GM10266 (cell line): ENCODE measurements around the gene HMSD.
A peak's percentile ranks its signal among the peaks of the same experiment; 100 is the strongest.

ENCODE experiments used
- DNase-seq: peaks from one replicate; pipeline ENCODE4 v3.0.0; 2012; ENCODE audit errors: extremely low spot score
- TF ChIP-seq, protein P1 (sequence below): IDR thresholded peaks from 2 replicates; pipeline ENCODE4 v1.5.1; 2012; ENCODE audit warnings: mild to moderate bottlenecking, low read depth; ENCODE audit not compliant: control insufficient read depth, insufficient read depth; ENCODE audit errors: missing control alignments

Gene HMSD

DNA sequence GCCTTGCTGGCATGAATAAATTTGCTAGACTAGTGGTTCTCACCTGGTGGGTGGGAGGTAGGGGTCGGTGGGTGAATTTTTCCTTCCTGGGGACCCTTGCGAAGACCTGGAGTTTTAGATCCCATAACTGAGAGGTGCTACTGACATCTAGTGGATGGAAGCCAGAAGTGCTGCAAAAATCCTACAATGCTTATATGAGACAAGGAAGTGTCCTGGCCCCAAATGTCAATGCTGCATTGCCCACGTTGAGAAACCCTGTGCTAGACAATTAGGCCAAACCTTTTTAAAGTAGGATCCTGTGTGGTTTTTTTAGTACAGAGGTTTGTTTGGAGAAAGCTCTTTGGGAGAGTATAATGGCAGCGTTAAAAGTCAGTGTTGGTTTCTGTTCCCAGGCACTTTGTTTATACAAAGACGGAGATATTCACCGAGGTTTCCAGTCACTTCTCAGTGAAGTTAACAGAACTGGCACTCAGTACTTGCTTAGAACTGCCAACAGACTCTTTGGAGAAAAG, 30.4 kb downstream of the HMSD start:
- peak; percentile 62 for DNase-seq
- TF ChIP-seq, protein P1, sequence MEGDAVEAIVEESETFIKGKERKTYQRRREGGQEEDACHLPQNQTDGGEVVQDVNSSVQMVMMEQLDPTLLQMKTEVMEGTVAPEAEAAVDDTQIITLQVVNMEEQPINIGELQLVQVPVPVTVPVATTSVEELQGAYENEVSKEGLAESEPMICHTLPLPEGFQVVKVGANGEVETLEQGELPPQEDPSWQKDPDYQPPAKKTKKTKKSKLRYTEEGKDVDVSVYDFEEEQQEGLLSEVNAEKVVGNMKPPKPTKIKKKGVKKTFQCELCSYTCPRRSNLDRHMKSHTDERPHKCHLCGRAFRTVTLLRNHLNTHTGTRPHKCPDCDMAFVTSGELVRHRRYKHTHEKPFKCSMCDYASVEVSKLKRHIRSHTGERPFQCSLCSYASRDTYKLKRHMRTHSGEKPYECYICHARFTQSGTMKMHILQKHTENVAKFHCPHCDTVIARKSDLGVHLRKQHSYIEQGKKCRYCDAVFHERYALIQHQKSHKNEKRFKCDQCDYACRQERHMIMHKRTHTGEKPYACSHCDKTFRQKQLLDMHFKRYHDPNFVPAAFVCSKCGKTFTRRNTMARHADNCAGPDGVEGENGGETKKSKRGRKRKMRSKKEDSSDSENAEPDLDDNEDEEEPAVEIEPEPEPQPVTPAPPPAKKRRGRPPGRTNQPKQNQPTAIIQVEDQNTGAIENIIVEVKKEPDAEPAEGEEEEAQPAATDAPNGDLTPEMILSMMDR, result peak; percentile 88

DNA sequence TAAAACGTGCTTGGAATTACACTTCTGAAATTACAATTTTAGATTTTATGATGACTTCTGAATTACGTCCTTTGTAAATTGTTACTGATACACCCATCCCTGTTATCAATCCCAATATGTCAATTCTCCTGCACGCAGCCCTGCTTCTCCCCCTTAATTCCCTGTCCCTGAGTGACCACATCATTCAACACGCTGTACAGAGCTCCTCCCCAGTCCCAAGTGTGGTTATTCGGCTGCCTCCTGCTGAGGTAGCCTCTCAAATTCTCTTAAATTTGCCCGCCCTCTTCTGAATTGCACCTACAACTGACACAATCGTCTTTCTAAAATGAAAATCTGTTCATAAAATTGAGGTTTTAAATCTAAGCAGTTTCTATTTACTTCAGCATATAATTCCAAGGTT, 30.9 kb downstream of the HMSD start:
- DNase-seq, result no peak
- TF ChIP-seq, protein P1, result no peak

DNA sequence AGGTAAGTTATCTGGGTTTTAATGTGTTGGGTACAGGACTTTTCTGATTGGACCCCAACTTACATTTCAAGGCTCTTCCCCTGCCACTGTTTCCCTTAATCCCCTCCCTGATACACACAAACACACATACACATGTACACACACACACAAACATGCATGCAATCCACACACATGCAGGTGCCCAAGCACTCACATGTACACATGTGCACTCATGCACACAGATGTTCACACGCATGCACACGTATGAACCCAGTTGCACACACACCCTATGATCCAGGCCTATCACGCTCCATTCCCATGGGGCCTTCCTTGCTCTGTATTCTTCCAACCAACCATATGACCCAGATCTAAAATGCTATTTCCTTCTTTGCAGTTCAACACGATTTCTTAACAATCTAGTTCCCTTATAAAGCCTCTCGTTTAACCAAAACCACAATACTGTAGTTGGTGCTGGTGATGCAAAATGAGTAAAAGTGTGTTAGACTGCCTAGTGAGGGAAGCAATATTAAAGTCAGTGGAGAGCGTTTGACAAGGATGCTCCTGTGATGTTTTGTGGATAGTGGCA, 31.9 kb downstream of the HMSD start:
- TF ChIP-seq, protein P1, result no peak
- no peak for DNase-seq

DNA sequence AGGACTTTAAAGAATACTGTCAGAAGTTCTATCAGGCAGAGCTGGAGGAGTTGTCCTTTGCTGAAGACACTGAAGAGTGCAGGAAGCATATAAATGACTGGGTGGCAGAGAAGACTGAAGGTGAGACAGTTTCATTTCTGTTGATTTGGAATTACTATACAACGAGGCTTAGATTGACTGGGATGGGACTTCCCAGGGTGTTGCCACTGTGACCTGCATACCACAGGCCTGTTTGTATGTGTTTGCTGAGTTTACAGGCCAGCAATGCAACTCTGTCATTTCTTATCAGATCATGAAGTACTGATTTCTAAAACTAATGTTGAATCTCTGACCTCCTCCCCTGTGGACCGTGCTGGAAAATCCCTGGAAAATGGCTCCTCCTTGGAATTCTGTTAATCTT, 32.6 kb downstream of the HMSD start:
- TF ChIP-seq, protein P1, result no peak
- DNase-seq, result no peak

DNA sequence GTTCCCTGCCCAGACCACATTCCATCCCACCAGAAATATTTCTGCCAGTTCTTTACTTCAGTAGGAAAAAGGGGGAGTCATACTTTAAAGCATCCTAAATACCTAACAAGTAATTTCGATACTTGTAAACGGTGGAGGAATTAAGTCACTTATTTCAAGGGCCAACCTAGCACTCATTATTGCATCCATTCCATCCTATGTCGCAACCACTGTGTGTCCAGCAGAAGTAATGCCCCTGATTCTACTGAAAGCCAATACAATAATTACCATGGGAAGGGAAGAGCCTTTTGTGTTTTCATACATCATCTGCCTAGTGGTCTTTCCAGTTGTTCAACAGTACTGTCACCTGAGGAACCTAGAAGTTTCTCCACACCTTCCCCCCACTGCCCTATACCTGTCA, 33.3 kb downstream of the HMSD start:
- DNase-seq, result no peak
- TF ChIP-seq, protein P1, result no peak

DNA sequence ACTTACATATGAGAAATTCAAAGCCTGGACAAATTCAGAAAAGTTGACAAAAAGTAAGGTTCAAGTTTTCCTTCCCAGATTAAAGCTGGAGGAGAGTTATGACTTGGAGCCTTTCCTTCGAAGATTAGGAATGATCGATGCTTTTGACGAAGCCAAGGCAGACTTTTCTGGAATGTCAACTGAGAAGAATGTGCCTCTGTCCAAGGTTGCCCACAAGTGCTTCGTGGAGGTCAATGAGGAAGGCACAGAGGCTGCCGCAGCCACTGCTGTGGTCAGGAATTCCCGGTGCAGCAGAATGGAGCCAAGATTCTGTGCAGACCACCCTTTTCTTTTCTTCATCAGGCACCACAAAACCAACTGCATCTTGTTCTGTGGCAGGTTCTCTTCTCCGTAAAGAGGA, 37.8 kb downstream of the HMSD start:
- no peak for DNase-seq
- TF ChIP-seq, protein P1, result no peak

DNA sequence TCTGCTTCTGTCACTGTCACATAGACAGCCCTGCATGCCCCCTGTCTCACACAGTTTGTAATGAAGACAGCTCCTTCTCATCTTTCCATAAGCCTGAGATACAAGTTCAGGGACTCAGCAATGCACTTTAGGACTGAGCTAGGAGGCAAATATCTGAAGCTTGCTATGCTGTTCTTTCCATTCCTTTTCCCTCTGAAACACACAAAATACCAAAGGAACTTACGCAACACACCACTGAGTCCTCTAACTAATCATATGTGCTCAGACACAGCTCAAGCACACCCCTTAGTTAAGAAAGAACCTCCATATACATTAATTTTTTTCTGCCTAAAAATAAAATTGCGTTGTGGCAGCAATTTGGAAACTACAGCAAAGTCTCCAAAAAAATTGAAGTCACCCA, 38.6 kb downstream of the HMSD start:
- TF ChIP-seq, protein P1, result no peak

More for the DNA sequence above, 38.6 kb downstream of the HMSD start:
- DNase-seq, result no peak
